ENCODE measurements around the gene SLC8A1.

Gene SLC8A1

GRCh38 chr2:40169430-40169829, 282.5 kb downstream of the SLC8A1 start:
- H3K9me3 ChIP-seq (ENCODE audit: severe bottlenecking): no peaks in the 10 kb centered on the region
- TF ChIP-seq, protein P1, sequence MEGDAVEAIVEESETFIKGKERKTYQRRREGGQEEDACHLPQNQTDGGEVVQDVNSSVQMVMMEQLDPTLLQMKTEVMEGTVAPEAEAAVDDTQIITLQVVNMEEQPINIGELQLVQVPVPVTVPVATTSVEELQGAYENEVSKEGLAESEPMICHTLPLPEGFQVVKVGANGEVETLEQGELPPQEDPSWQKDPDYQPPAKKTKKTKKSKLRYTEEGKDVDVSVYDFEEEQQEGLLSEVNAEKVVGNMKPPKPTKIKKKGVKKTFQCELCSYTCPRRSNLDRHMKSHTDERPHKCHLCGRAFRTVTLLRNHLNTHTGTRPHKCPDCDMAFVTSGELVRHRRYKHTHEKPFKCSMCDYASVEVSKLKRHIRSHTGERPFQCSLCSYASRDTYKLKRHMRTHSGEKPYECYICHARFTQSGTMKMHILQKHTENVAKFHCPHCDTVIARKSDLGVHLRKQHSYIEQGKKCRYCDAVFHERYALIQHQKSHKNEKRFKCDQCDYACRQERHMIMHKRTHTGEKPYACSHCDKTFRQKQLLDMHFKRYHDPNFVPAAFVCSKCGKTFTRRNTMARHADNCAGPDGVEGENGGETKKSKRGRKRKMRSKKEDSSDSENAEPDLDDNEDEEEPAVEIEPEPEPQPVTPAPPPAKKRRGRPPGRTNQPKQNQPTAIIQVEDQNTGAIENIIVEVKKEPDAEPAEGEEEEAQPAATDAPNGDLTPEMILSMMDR (IDR thresholded peaks at IDR 0.05; ENCODE audit: low read depth, low read length): no peak
- H3K4me3 ChIP-seq (ENCODE audit: low read depth, low read length): no peak overlapping the region
- no peaks in the 10 kb centered on the region for H3K36me3 ChIP-seq
- H3K27ac ChIP-seq: no peak overlapping the region
- DNase-seq: no peak
- no peaks in the 10 kb centered on the region for H3K27me3 ChIP-seq (ENCODE audit: insufficient read depth, low read depth, severe bottlenecking)

- H3K9me3 ChIP-seq (ENCODE audit: severe bottlenecking): no peaks in the 10 kb centered on the region
- no peaks in the 10 kb centered on the region for H3K36me3 ChIP-seq
- no peak for DNase-seq
- H3K27me3 ChIP-seq (ENCODE audit: insufficient read depth, low read depth, severe bottlenecking): no peaks in the 10 kb centered on the region
- H3K4me3 ChIP-seq (ENCODE audit: low read depth, low read length): no peak overlapping the region
- no peak overlapping the region for H3K27ac ChIP-seq
- TF ChIP-seq, protein P1 (IDR thresholded peaks at IDR 0.05; ENCODE audit: low read depth, low read length): no peak
Measured at GRCh38 chr2:40168546-40168945, 283.3 kb downstream of the SLC8A1 start.

GRCh38 chr2:40168032-40168431, 283.9 kb downstream of the SLC8A1 start:
- Histone ChIP-seq H3K27me3 (ENCODE audit: insufficient read depth, low read depth, severe bottlenecking) (no peaks in the 10 kb centered on the region), H3K4me3 (ENCODE audit: low read depth, low read length) (no peak overlapping the region), H3K36me3 (no peaks in the 10 kb centered on the region), H3K9me3 (ENCODE audit: severe bottlenecking) (no peaks in the 10 kb centered on the region), H3K27ac (no peak overlapping the region)
- TF ChIP-seq, protein P1 (IDR thresholded peaks at IDR 0.05; ENCODE audit: low read depth, low read length): no peak
- DNase-seq: no peak

GRCh38 chr2:40166006-40166405, 285.9 kb downstream of the SLC8A1 start:
- Histone ChIP-seq H3K27me3 (ENCODE audit: insufficient read depth, low read depth, severe bottlenecking) (no peaks in the 10 kb centered on the region), H3K4me3 (ENCODE audit: low read depth, low read length) (no peak overlapping the region), H3K9me3 (ENCODE audit: severe bottlenecking) (no peaks in the 10 kb centered on the region), H3K36me3 (no peaks in the 10 kb centered on the region), H3K27ac (no peak overlapping the region)
- TF ChIP-seq, protein P1 (IDR thresholded peaks at IDR 0.05; ENCODE audit: low read depth, low read length): no peak
- DNase-seq: no peak

DNA sequence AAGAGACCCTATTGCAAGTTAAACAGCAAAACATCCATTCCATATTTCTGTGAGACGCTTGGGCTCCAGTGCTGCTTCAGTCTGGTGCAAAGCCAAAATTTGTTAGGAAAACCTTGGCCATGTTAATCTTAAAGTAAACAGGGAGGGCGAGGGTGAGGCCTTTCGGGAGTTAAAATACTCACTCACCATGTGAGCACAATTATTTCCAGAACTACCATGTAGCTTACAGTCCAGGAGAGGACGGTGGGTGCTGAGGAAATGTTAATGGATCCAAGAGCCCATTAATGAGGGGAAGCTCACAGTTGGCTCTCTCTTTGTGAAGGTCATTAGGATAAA, 286.4 kb downstream of the SLC8A1 start:
- Histone ChIP-seq H3K27me3 (ENCODE audit: insufficient read depth, low read depth, severe bottlenecking) (no peaks in the 10 kb centered on the region), H3K27ac (no peak overlapping the region), H3K9me3 (ENCODE audit: severe bottlenecking) (no peaks in the 10 kb centered on the region), H3K36me3 (no peaks in the 10 kb centered on the region), H3K4me3 (ENCODE audit: low read depth, low read length) (no peak overlapping the region)
- no peak for DNase-seq
- TF ChIP-seq, protein P1 (IDR thresholded peaks at IDR 0.05; ENCODE audit: low read depth, low read length): no peak

GRCh38 chr2:40164736-40165508, 287.0 kb downstream of the SLC8A1 start:
- Histone ChIP-seq H3K9me3 (ENCODE audit: severe bottlenecking) (no peaks in the 10 kb centered on the region), H3K27ac (no peak overlapping the region), H3K36me3 (no peaks in the 10 kb centered on the region), H3K4me3 (ENCODE audit: low read depth, low read length) (no peak overlapping the region), H3K27me3 (ENCODE audit: insufficient read depth, low read depth, severe bottlenecking) (no peaks in the 10 kb centered on the region)
- TF ChIP-seq, protein P1 (IDR thresholded peaks at IDR 0.05; ENCODE audit: low read depth, low read length): no peak
- DNase-seq: no peak
